ENCODE results near the gene S100A3.

S100A3 gene

DNA sequence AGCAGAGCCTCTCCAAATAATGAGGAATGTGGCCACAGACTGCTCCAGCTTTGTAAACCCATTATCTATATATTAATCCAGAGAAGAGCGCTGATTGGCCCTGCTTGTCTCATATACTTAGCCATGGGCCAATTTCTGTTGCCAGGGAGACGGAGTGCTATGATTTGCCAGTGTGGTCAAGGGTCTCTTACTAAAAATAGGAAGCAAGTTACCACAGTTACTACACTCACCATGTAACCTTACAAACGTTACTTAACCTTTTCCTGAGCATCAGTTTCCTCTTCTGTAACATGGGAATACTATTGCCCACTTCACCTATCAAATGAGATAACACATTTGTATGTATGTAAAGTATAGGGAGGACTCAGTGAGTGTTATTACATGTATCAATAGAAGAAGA, 24.3 kb upstream of the S100A3 start:
- H3K36me3 ChIP-seq: no peaks in the 10 kb centered on the region
- no peaks in the 10 kb centered on the region for H3K27me3 ChIP-seq
- H3K9me3 ChIP-seq (replicated peaks in 1 of 11): peaks cover 0 to 15% (median 7%) of the 10 kb centered on the region in 11 experiments; a peak in 13 of 22 replicates
- TF ChIP-seq Cebpa-rat (IDR thresholded peaks at IDR 0.05): peak in 5 of 11 experiments; percentile 13 to 58 (median 32); a peak in 5 of 22 replicates
- peak overlapping the region; percentile 14 to 86 (median 82); a peak in 21 of 22 replicates for H3K27ac ChIP-seq
- peak overlapping the region in 3 of 10 experiments; percentile 5 to 16 (median 6); a peak in 1 of 20 replicates for H3K4me3 ChIP-seq
- H4K20me1 ChIP-seq: no peaks in the 10 kb centered on the region
- peak overlapping the region; percentile 59 to 91 (median 79) for H3K4me2 ChIP-seq
- peaks cover 33 to 76% (median 51%) of the 10 kb centered on the region in 10 experiments for H3K4me1 ChIP-seq
- peak overlapping the region in 10 of 11 experiments; percentile 46 to 72 (median 65); a peak in 19 of 22 replicates for H3K9ac ChIP-seq

DNA sequence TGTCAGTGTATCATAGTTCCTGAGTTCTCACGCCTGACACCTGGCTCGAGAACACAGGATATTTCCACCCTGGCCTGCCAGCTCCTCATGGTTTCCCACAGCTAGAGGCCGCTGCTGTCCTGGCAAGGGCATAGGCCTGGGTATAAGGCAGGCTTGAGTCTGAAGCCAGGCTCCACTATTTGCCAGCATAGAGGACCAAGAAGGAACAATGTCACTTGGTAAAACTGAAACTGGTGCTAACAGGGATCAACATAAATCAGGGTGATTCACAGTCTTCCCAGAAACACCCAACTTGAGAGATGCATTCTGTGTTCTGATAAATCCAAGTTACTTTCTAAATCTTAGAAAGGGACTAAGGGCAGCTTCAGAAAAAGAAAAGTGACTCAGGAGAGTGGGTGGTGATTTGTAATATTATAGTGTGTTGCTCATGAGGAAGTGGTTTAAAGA, 23.5 kb upstream of the S100A3 start:
- Histone ChIP-seq H3K4me2 (peak overlapping the region; percentile 59 to 91 (median 79)), H3K9ac (peak overlapping the region in 10 of 11 experiments; percentile 46 to 72 (median 65); a peak in 21 of 22 replicates), H4K20me1 (no peaks in the 10 kb centered on the region), H3K36me3 (no peaks in the 10 kb centered on the region), H3K9me3 (replicated peaks in 1 of 11) (peaks cover 0 to 15% (median 7%) of the 10 kb centered on the region in 11 experiments; a peak in 13 of 22 replicates), H3K4me1 (peaks cover 40 to 80% (median 59%) of the 10 kb centered on the region in 10 experiments), H3K27ac (peak overlapping the region; percentile 14 to 86 (median 82); a peak in 21 of 22 replicates), H3K27me3 (no peaks in the 10 kb centered on the region), H3K4me3 (peak overlapping the region in 2 of 10 experiments; percentile 3 to 6; a peak in 2 of 20 replicates)
- TF ChIP-seq Cebpa-rat (IDR thresholded peaks at IDR 0.05): no peak

DNA sequence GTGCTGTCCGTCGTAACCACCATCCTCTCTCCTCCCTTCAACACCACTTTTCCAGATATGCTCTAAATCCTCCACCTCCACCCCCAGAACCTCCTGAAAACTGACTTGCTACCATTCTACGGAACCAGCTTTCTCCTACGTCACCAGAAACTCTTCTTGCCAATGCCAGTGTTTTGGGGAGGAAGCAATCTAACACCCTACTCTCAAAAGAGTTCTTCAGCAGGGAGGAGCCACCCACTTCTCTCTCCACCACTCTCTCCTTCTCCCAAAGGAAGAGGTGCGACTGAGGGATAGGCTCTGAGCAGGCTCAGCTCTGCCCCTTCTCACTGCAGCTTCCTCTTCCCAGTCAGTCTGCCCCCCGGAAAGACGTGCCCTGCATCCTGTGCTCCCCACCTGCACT, 22.6 kb upstream of the S100A3 start:
- Histone ChIP-seq H3K27ac (peak overlapping the region in 10 of 11 experiments; percentile 64 to 86 (median 83); a peak in 19 of 22 replicates), H3K4me2 (peak overlapping the region in 10 of 11 experiments; percentile 67 to 91 (median 80); a peak in 19 of 22 replicates), H3K4me3 (no peak overlapping the region), H4K20me1 (no peaks in the 10 kb centered on the region), H3K9me3 (replicated peaks in 1 of 11) (peaks cover 0 to 15% (median 7%) of the 10 kb centered on the region in 11 experiments; a peak in 13 of 22 replicates), H3K27me3 (no peaks in the 10 kb centered on the region), H3K36me3 (no peaks in the 10 kb centered on the region), H3K9ac (peak overlapping the region in 10 of 11 experiments; percentile 2 to 72 (median 65); a peak in 15 of 22 replicates), H3K4me1 (peaks cover 43 to 80% (median 61%) of the 10 kb centered on the region in 10 experiments)
- no peak for TF ChIP-seq Cebpa-rat (IDR thresholded peaks at IDR 0.05)

DNA sequence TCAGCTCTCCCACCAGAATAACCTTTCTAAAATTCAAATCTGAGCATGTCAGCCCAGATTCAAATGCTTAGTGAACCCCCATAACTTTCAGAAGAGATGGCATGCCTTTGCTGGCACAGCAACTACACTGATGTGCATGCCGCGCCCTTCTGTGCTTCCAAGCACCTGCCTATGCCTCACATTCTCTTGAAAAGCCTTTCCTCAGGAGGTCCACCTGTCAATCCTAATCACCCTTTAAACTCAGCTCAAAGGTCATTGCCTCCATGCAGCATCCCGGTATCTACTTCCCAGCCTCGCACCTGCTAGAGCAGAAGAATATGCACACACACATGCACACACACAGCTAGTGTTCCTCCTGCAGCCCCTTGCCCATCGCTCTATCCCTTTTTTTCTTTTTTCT, 21.8 kb upstream of the S100A3 start:
- Histone ChIP-seq H3K9ac (no peak overlapping the region; a peak in 2 of 22 replicates), H3K27me3 (no peaks in the 10 kb centered on the region), H4K20me1 (no peaks in the 10 kb centered on the region), H3K36me3 (no peaks in the 10 kb centered on the region), H3K9me3 (replicated peaks in 1 of 11) (peaks cover 0 to 15% (median 7%) of the 10 kb centered on the region in 11 experiments; a peak in 13 of 22 replicates), H3K4me2 (peak overlapping the region in 3 of 11 experiments; percentile 81 to 90 (median 81); a peak in 4 of 22 replicates), H3K27ac (no peak overlapping the region), H3K4me1 (peaks cover 48 to 77% (median 62%) of the 10 kb centered on the region in 10 experiments), H3K4me3 (no peak overlapping the region)
- no peak for TF ChIP-seq Cebpa-rat (IDR thresholded peaks at IDR 0.05)

DNA sequence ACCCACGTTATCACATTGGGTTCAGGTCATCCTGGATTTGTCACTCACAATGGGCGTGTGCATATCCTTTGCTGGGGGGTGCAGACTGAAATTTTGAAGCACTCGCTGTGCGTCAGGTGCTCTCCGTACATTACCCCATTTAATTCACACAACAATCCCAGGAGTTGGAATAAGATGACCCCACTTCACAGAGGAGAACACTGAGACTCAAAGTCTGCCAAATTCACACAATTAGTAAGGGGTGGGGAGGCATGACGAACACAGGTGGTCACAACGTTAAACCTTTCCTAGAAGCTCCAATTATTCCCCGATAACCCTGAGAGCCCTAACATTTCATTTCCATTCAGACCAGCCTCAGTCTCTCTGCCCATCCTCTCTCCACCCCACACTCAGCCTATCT, 20.4 kb upstream of the S100A3 start:
- H3K27me3 ChIP-seq: no peaks in the 10 kb centered on the region
- H3K9me3 ChIP-seq (replicated peaks in 1 of 11): peaks cover 0 to 6% (median 0%) of the 10 kb centered on the region in 11 experiments; a peak in 6 of 22 replicates
- no peak overlapping the region for H3K4me3 ChIP-seq
- H3K27ac ChIP-seq: no peak overlapping the region; a peak in 1 of 22 replicates
- peaks cover 58 to 91% (median 76%) of the 10 kb centered on the region in 10 experiments for H3K4me1 ChIP-seq
- H3K9ac ChIP-seq: no peak overlapping the region; a peak in 1 of 22 replicates
- H3K36me3 ChIP-seq: no peaks in the 10 kb centered on the region
- peak overlapping the region in 1 of 11 experiments; percentile 89; a peak in 1 of 22 replicates for H3K4me2 ChIP-seq
- H4K20me1 ChIP-seq: no peaks in the 10 kb centered on the region
- TF ChIP-seq Cebpa-rat (IDR thresholded peaks at IDR 0.05): no peak

DNA sequence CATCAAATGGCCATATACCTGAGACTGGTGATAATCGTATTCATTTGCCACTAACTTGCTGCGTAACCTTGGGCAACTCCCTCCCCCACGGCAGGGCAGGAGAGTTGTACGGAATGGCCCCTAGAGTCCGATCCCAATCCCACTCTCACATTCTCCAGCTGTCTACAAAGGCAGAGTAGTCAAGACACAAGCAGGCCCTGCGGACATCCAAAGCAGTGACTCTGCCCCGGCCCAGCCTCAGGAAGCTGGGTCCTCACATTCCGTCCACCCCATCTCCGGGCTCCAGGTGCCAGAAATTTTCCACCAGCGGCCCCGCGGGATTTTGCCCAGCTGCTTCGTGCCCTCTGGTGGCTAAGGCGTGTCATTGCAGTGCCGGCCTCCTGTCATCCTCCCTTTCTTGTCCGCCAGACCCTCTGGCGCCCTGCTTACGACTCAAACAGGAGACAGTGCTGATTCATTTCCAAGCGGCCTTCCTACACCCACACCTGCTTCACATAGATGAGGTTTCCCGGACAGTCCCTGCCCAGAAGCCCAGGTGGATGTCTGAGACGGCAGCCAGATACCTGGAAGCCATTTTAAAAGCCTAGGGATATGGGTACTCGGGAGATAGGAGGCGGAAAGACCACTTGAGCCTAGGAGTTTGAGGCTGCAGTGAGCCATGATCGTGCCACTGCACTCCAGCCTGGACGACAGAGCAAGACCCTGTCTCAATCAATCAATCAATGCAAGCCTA, 19.5 kb upstream of the S100A3 start:
- H3K4me1 ChIP-seq: peaks cover 53 to 94% (median 78%) of the 10 kb centered on the region in 10 experiments
- no peaks in the 10 kb centered on the region for H3K27me3 ChIP-seq
- H4K20me1 ChIP-seq: no peaks in the 10 kb centered on the region
- H3K9me3 ChIP-seq (replicated peaks in 1 of 11): peaks cover 0 to under 1% (median 0%) of the 10 kb centered on the region in 11 experiments; a peak in 3 of 22 replicates
- no peak for TF ChIP-seq Cebpa-rat (IDR thresholded peaks at IDR 0.05)
- peak overlapping the region; percentile 16 to 61 (median 51); a peak in 18 of 20 replicates for H3K4me3 ChIP-seq
- H3K27ac ChIP-seq: peak overlapping the region; percentile 47 to 98 (median 92); a peak in 21 of 22 replicates
- H3K9ac ChIP-seq: peak overlapping the region; percentile 66 to 87 (median 83)
- H3K4me2 ChIP-seq: peak overlapping the region; percentile 76 to 99 (median 91)
- no peaks in the 10 kb centered on the region for H3K36me3 ChIP-seq

DNA sequence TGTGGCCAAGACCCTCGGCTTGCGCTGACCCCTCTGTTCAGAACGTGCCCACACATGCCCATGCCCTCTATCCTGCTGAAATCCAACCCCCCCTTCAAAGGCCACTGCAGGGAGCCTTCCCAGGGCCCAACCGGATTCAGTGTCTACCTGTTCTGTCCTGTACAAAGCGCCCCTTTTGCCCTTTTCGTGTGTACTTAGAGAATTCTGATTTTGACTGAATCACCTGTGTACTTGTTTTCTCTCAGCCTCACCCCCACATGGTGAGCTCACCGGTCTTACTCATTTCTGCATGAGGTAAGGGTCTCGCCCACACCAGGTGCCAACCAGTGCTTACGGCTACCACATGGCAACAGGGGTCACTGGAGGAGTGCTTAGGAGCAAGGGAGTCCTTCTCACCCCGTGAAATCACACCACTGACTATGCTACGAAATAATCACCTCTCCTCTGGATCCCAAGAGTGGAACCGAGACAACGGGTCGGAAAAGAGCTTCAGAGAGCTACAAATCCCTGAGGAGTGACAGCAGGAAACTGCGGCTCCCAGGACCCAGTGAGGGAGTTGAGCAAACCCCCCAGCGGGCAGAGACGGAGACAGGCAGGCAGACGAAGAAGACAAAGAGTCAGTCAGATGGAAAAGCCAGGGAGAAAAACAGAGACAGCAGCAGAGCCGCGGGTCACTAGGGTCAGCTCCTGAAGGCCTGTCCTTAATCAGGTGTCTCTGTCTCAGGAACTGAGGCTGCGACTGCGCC, 18.7 kb upstream of the S100A3 start:
- H3K36me3 ChIP-seq: no peaks in the 10 kb centered on the region
- TF ChIP-seq Cebpa-rat (IDR thresholded peaks at IDR 0.05): peak in 2 of 11 experiments; percentile 55 to 72; a peak in 3 of 22 replicates
- peak overlapping the region; percentile 66 to 87 (median 83) for H3K9ac ChIP-seq
- H3K4me3 ChIP-seq: peak overlapping the region; percentile 16 to 61 (median 51); a peak in 18 of 20 replicates
- H3K9me3 ChIP-seq (replicated peaks in 1 of 11): no peaks in the 10 kb centered on the region
- peak overlapping the region; percentile 47 to 98 (median 92) for H3K27ac ChIP-seq
- peaks cover 45 to 94% (median 75%) of the 10 kb centered on the region in 10 experiments for H3K4me1 ChIP-seq
- H3K27me3 ChIP-seq: no peaks in the 10 kb centered on the region
- no peaks in the 10 kb centered on the region for H4K20me1 ChIP-seq
- peak overlapping the region; percentile 76 to 99 (median 91) for H3K4me2 ChIP-seq
